ENCODE measurements around the gene TMEM238L. TPM values are rescaled to one million over a fixed set of nuclear protein-coding genes. Genes with fewer than 3 reads are reported as not detected.

The TMEM238L gene
- total RNA-seq, 2 experiments from 2014 or later, result not detected

DNA sequence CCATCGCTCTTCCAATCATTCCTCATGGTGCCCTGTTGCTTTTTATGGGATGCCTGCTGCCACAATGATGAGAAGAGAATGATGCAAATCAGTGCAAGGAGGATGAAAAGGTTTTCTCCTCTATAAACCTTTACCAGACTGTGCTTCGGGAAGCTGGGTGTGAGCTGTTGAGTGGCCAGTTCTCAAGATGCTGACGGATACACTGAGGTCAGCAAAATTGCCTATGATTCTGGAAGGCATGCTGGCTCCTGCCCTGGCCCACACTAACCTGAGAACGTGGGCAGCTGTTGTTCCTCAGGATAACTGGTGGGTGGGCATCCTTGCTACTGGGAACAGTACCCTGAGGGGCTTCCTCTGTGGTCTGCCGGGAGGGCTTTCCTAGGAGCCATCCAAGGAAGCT lies 34.8 kb upstream of the TMEM238L start:
- Mint-ChIP-seq H3K9me3 (no peaks in the 10 kb centered on the region), H3K27me3 (no peaks in the 10 kb centered on the region), H3K4me1 (ENCODE audit: low read depth) (no peaks in the 10 kb centered on the region), H3K4me3 (no peak overlapping the region), H3K27ac (no peak overlapping the region), H3K36me3 (ENCODE audit: low read depth) (no peaks in the 10 kb centered on the region)
- H3K9me3 ChIP-seq (ENCODE audit: control insufficient read depth in 1 of 2, insufficient read depth in 1 of 2, low read length in 2 of 2), result no peaks in the 10 kb centered on the region
- no peak overlapping the region for H3K4me3 ChIP-seq (ENCODE audit: low read length)
- no peaks in the 10 kb centered on the region for H3K4me1 ChIP-seq (ENCODE audit: insufficient read depth, low read length)
- no peak for ATAC-seq (ENCODE audit: poor library complexity)
- no peaks in the 10 kb centered on the region for H3K27me3 ChIP-seq (ENCODE audit: control insufficient read depth in 1 of 2, insufficient read depth in 2 of 2, low read length in 2 of 2)
- TF ChIP-seq, protein P1, sequence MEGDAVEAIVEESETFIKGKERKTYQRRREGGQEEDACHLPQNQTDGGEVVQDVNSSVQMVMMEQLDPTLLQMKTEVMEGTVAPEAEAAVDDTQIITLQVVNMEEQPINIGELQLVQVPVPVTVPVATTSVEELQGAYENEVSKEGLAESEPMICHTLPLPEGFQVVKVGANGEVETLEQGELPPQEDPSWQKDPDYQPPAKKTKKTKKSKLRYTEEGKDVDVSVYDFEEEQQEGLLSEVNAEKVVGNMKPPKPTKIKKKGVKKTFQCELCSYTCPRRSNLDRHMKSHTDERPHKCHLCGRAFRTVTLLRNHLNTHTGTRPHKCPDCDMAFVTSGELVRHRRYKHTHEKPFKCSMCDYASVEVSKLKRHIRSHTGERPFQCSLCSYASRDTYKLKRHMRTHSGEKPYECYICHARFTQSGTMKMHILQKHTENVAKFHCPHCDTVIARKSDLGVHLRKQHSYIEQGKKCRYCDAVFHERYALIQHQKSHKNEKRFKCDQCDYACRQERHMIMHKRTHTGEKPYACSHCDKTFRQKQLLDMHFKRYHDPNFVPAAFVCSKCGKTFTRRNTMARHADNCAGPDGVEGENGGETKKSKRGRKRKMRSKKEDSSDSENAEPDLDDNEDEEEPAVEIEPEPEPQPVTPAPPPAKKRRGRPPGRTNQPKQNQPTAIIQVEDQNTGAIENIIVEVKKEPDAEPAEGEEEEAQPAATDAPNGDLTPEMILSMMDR (IDR thresholded peaks at IDR 0.05), result no peak
- H3K36me3 ChIP-seq (ENCODE audit: insufficient read depth, low read length), result no peaks in the 10 kb centered on the region
- intact Hi-C loops (cut with DNase I, micrococcal nuclease), result no loop called here
- ChIA-PET CTCF (no interaction called here), POLR2A (no interaction called here)
- DNase-seq, result no peak
- H3K27ac ChIP-seq (ENCODE audit: low read depth in 1 of 2, low read length in 2 of 2), result no peak overlapping the region

DNA sequence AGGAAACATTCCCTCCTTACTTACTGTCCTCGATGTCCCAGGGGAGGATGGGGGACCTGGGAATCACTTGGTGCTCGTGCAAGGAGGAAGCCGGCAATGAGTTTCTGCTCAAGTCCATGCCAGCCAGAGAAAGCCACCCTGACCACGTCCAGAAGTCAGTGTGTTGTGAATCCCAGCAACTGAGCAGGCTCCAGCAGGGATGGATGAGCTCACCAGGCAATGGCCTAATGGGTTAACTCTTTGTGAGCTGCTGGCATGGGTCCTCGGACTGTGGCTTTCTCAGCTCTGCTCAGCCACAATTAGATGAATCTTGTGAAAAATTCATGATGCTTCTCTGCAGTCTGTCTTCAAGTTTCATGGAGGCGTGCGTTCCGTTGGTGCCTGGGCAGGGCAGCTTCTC lies 34.0 kb upstream of the TMEM238L start, which contains the start of gene PIRT:
TSS of gene PIRT (minus strand) at position 167 of the 400 bp plus-strand sequence. CDS start 12,442 bp downstream, outside the sequence.
- Mint-ChIP-seq H3K27ac (no peak within 1 kb of the TSS), H3K4me3 (no peak within 1 kb of the TSS), H3K9me3 (no peaks in the 10 kb centered on the region), H3K27me3 (no peaks in the 10 kb centered on the region), H3K36me3 (ENCODE audit: low read depth) (no peaks in the 10 kb centered on the region), H3K4me1 (ENCODE audit: low read depth) (no peaks in the 10 kb centered on the region)
- Histone ChIP-seq H3K9me3 (ENCODE audit: control insufficient read depth in 1 of 2, insufficient read depth in 1 of 2, low read length in 2 of 2) (no peaks in the 10 kb centered on the region), H3K27ac (ENCODE audit: low read depth in 1 of 2, low read length in 2 of 2) (no peak within 1 kb of the TSS), H3K4me1 (ENCODE audit: insufficient read depth, low read length) (no peaks in the 10 kb centered on the region), H3K27me3 (ENCODE audit: control insufficient read depth in 1 of 2, insufficient read depth in 2 of 2, low read length in 2 of 2) (no peaks in the 10 kb centered on the region), H3K4me3 (ENCODE audit: low read length) (no peak within 1 kb of the TSS), H3K36me3 (ENCODE audit: insufficient read depth, low read length) (no peaks in the 10 kb centered on the region)
- intact Hi-C loops (cut with DNase I, micrococcal nuclease), result no loop called here
- ChIA-PET POLR2A (no interaction called here), CTCF (no interaction called here)
- TF ChIP-seq, protein P1 (IDR thresholded peaks at IDR 0.05), result no peak
- DNase-seq (no peak), ATAC-seq (ENCODE audit: poor library complexity) (no peak)

- Histone ChIP-seq H3K4me1 (ENCODE audit: insufficient read depth, low read length) (no peaks in the 10 kb centered on the region), H3K36me3 (ENCODE audit: insufficient read depth, low read length) (no peaks in the 10 kb centered on the region), H3K27ac (ENCODE audit: low read depth in 1 of 2, low read length in 2 of 2) (no peak overlapping the region), H3K27me3 (ENCODE audit: control insufficient read depth in 1 of 2, insufficient read depth in 2 of 2, low read length in 2 of 2) (no peaks in the 10 kb centered on the region), H3K4me3 (ENCODE audit: low read length) (no peak overlapping the region), H3K9me3 (ENCODE audit: control insufficient read depth in 1 of 2, insufficient read depth in 1 of 2, low read length in 2 of 2) (no peaks in the 10 kb centered on the region)
- no peaks in the 10 kb centered on the region for H3K4me1 Mint-ChIP-seq (ENCODE audit: low read depth)
- no peaks in the 10 kb centered on the region for H3K9me3 Mint-ChIP-seq
- H3K27me3 Mint-ChIP-seq, result no peaks in the 10 kb centered on the region
- TF ChIP-seq, protein P1 (IDR thresholded peaks at IDR 0.05), result no peak
- H3K36me3 Mint-ChIP-seq (ENCODE audit: low read depth), result no peaks in the 10 kb centered on the region
- ChIA-PET POLR2A (no interaction called here), CTCF (no interaction called here)
- intact Hi-C loops (cut with DNase I, micrococcal nuclease), result no loop called here
- no peak for ATAC-seq (ENCODE audit: poor library complexity)
- H3K4me3 Mint-ChIP-seq, result no peak overlapping the region
- H3K27ac Mint-ChIP-seq, result no peak overlapping the region
- no peak for DNase-seq
Observed at GRCh38 chr17:10836966-10837590, 33.2 kb upstream of the TMEM238L start.
